NOMO-1 treated with dmso at 0.1 percent for 144 hours (cell line): ENCODE measurements around the gene UBXN10.

Experiments
- DNase-seq: peaks from one replicate; lab custom pipeline; 2025; ENCODE audit not compliant: unreplicated experiment; lab: John Stamatoyannopoulos, UW

UBXN10 gene

DNA sequence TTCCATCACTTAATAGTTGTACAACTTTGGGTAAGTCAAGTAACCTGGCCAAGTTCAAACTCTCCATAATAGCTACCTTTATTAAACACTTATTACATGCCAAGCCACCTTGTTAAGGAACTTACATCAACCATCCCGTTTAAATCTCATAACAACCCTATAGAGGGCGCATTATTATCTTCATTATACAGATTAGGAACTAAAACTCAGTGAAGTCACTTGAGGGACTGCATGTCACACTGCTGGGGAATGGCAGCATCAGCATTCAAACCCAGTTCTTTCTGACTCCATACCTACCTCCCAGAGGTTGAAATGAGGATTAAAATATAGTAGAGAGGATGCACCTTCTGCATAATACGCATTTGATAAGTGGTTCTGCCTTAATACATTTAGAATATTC lies 47.5 kb downstream of the UBXN10 start:
- DNase-seq, result no peak

GRCh38 chr1:20233866-20234265 lies 48.0 kb downstream of the UBXN10 start:
- DNase-seq, result no peak

- DNase-seq, result no peak
Measured at GRCh38 chr1:20234788-20235535, 49.1 kb downstream of the UBXN10 start.

DNA sequence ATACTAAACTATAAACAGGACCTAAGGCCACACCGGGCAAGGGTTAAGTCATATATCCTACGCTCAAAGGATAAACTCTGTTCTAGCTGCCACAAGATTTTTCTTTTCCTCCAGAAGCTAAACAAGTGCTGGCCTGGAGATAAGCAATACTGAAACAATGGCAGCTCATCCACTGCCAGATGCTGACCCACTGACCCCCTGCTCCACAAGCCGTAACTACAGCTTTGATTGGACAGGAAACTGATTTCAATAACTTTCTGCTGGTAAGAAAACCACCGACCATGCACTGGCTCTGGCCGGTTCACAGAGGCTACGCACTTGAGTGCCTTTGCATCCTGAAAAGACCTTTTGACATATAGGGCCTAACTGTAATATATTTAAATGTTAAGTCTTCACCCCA lies 51.8 kb downstream of the UBXN10 start:
- no peak for DNase-seq

GRCh38 chr1:20240012-20240411 lies 54.1 kb downstream of the UBXN10 start:
- DNase-seq, result no peak

DNA sequence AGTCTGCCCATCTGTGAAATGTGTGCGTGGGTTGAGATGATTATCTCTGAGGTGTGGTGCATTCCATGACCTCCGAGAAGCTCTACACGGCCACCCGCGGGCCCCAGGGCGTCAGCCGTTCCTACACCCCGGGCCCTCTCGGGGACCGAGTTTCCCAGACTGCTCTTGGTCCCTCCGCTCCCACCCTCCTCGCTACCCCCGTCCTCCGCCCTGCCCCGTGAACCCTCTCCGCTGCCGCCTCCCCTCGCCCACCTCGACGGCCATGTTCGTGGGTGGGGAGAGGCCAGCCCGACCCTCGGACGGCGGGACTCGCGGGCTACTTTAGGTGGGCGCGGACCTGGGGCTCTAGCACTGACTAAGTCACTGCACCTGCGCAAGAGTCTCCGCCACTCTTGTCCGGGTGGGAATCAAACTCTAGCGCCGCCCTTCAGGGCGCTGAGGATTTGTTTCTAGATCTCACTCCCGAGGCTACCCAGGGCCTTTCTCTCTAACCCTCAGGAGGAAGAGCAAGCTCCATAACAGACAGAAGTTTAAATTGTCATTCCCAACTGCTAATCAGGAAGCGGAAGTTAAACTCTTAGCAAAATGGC lies 57.1 kb downstream of the UBXN10 start:
- no peak for DNase-seq
